GM19395 (cell line): ENCODE data around the gene PC.

Experiments
- ATAC-seq: cut with Tn5 transposase; IDR thresholded peaks from one replicate; pipeline ENCODE4 v1.9.1; 2021; ENCODE audit warnings: mild to moderate bottlenecking, moderate library complexity; ENCODE audit not compliant: unreplicated experiment

Gene PC

GRCh38 chr11:66956689-66957290 is 1.4 kb downstream of the PC start:
- no peak for ATAC-seq

- ATAC-seq: no peak
These were observed 4.9 kb downstream of the PC start for GRCh38 chr11:66953081-66953833.

GRCh38 chr11:66951927-66952337 is 6.3 kb downstream of the PC start:
- ATAC-seq: no peak

GRCh38 chr11:66951135-66951534 is 7.0 kb downstream of the PC start:
- ATAC-seq: no peak

GRCh38 chr11:66950112-66950535 is 8.1 kb downstream of the PC start:
- ATAC-seq: no peak

GRCh38 chr11:66938582-66939135 is 19.5 kb downstream of the PC start:
- no peak for ATAC-seq

GRCh38 chr11:66937193-66937733 is 20.9 kb downstream of the PC start:
- no peak for ATAC-seq

GRCh38 chr11:66936311-66936711 is 21.9 kb downstream of the PC start:
- ATAC-seq: no peak

- no peak for ATAC-seq
These were observed 23.0 kb downstream of the PC start for GRCh38 chr11:66934950-66935779.

GRCh38 chr11:66933531-66933930 is 24.7 kb downstream of the PC start:
- no peak for ATAC-seq

GRCh38 chr11:66932543-66932942 is 25.6 kb downstream of the PC start:
- ATAC-seq: no peak

GRCh38 chr11:66929753-66930152 is 28.4 kb downstream of the PC start:
- ATAC-seq: no peak

- no peak for ATAC-seq
These were observed 33.9 kb downstream of the PC start for GRCh38 chr11:66924272-66924671.

GRCh38 chr11:66922551-66922950 is 35.6 kb downstream of the PC start:
- no peak for ATAC-seq

- ATAC-seq: no peak
These were observed 37.0 kb downstream of the PC start for GRCh38 chr11:66920978-66921784.

GRCh38 chr11:66919923-66920322 is 38.3 kb downstream of the PC start:
- ATAC-seq: no peak

GRCh38 chr11:66918741-66919140 is 39.4 kb downstream of the PC start:
- ATAC-seq: no peak

- ATAC-seq: no peak
These were observed 42.3 kb downstream of the PC start for GRCh38 chr11:66915866-66916265.

GRCh38 chr11:66915046-66915832 is 42.9 kb downstream of the PC start:
- no peak for ATAC-seq

GRCh38 chr11:66914505-66914904 is 43.7 kb downstream of the PC start:
- no peak for ATAC-seq
